Activated T-cell treated with anti-CD3 and anti-CD28 coated beads, Interleukin-2, amount 50 U/mL, for 24 hours (primary cell): ENCODE data around the gene GDPD4.
"Not testable (repeated sequence)": the region's sequence is repeated elsewhere in the genome, so short reads cannot be mapped to it uniquely, and the experiment has no call there.

ENCODE experiments used
- DNase-seq: peaks from one replicate; pipeline ENCODE4 v3.0.0-alpha.2; 2020
- H3K27ac Mint-ChIP-seq: 2 replicates; pipeline ENCODE4 v1.8.0; 2020; ENCODE audit warnings: mild to moderate bottlenecking, mixed read lengths
- H3K27me3 Mint-ChIP-seq: 2 replicates; pipeline ENCODE4 v1.8.0; 2020; ENCODE audit warnings: mixed read lengths
- H3K36me3 Mint-ChIP-seq: 2 replicates; pipeline ENCODE4 v1.8.0; 2020; ENCODE audit warnings: low read depth, mixed read lengths
- H3K4me1 Mint-ChIP-seq: 2 replicates; pipeline ENCODE4 v1.8.0; 2020; ENCODE audit warnings: low read depth, mixed read lengths
- H3K4me3 Mint-ChIP-seq: 2 replicates; pipeline ENCODE4 v1.8.0; 2020; ENCODE audit warnings: mild to moderate bottlenecking, moderate library complexity, mixed read lengths
- H3K9me3 Mint-ChIP-seq: 2 replicates; pipeline ENCODE4 v1.8.0; 2020; ENCODE audit warnings: mixed read lengths

Gene GDPD4

GRCh38 chr11:77310721-77311120 lies 9.2 kb upstream of the GDPD4 start:
- Mint-ChIP-seq H3K36me3 (no peaks in the 10 kb centered on the region), H3K27me3 (peaks cover 6% of the 10 kb centered on the region), H3K4me3 (no peak overlapping the region)

GRCh38 chr11:77309401-77310085 lies 8.1 kb upstream of the GDPD4 start:
- Mint-ChIP-seq H3K27ac (no peak overlapping the region), H3K27me3 (peaks cover 3% of the 10 kb centered on the region), H3K4me1 (peaks cover 9% of the 10 kb centered on the region), H3K9me3 (no peaks in the 10 kb centered on the region), H3K4me3 (no peak overlapping the region), H3K36me3 (no peaks in the 10 kb centered on the region)
- DNase-seq = no peak

More at GRCh38 chr11:77310721-77311120, 9.2 kb upstream of the GDPD4 start:
- DNase-seq = no peak
- H3K27ac Mint-ChIP-seq = no peak overlapping the region
- no peaks in the 10 kb centered on the region for H3K9me3 Mint-ChIP-seq
- peaks cover 9% of the 10 kb centered on the region for H3K4me1 Mint-ChIP-seq

- Mint-ChIP-seq H3K9me3 (no peaks in the 10 kb centered on the region), H3K27ac (no peak overlapping the region), H3K4me1 (peaks cover 9% of the 10 kb centered on the region), H3K4me3 (no peak overlapping the region), H3K27me3 (peaks cover 3% of the 10 kb centered on the region), H3K36me3 (no peaks in the 10 kb centered on the region)
- no peak for DNase-seq
These were observed 7.4 kb upstream of the GDPD4 start for GRCh38 chr11:77308838-77309237.

- Mint-ChIP-seq H3K4me3 (no peak overlapping the region), H3K36me3 (no peaks in the 10 kb centered on the region), H3K27ac (no peak overlapping the region)
These were observed 1.8 kb upstream of the GDPD4 start for GRCh38 chr11:77303328-77303727.

GRCh38 chr11:77302752-77303151 lies 1.3 kb upstream of the GDPD4 start:
- Mint-ChIP-seq H3K27me3 (no peaks in the 10 kb centered on the region), H3K36me3 (no peaks in the 10 kb centered on the region), H3K4me1 (peaks cover 6% of the 10 kb centered on the region), H3K4me3 (no peak overlapping the region), H3K9me3 (no peaks in the 10 kb centered on the region), H3K27ac (no peak overlapping the region)
- no peak for DNase-seq

More at GRCh38 chr11:77303328-77303727, 1.8 kb upstream of the GDPD4 start:
- DNase-seq = no peak
- H3K4me1 Mint-ChIP-seq = peaks cover 8% of the 10 kb centered on the region
- H3K9me3 Mint-ChIP-seq = no peaks in the 10 kb centered on the region
- no peaks in the 10 kb centered on the region for H3K27me3 Mint-ChIP-seq

- H3K9me3 Mint-ChIP-seq = no peaks in the 10 kb centered on the region
- no peak overlapping the region for H3K27ac Mint-ChIP-seq
- H3K4me3 Mint-ChIP-seq = no peak overlapping the region
- H3K27me3 Mint-ChIP-seq = no peaks in the 10 kb centered on the region
- H3K36me3 Mint-ChIP-seq = no peaks in the 10 kb centered on the region
- DNase-seq = no peak
- H3K4me1 Mint-ChIP-seq = peaks cover 6% of the 10 kb centered on the region
These were observed 791 bp downstream of the GDPD4 start for GRCh38 chr11:77300695-77301094.

- not testable (repeated sequence) for H3K9me3 Mint-ChIP-seq, DNase-seq, H3K27ac Mint-ChIP-seq, H3K27me3 Mint-ChIP-seq, H3K36me3 Mint-ChIP-seq, H3K4me1 Mint-ChIP-seq, H3K4me3 Mint-ChIP-seq
These were observed 1.5 kb downstream of the GDPD4 start for GRCh38 chr11:77300028-77300427.

GRCh38 chr11:77299528-77299993 lies 1.9 kb downstream of the GDPD4 start:
- no peaks in the 10 kb centered on the region for H3K9me3 Mint-ChIP-seq
- peaks cover 1% of the 10 kb centered on the region for H3K27me3 Mint-ChIP-seq
- H3K4me1 Mint-ChIP-seq = peaks cover 6% of the 10 kb centered on the region
- H3K4me3 Mint-ChIP-seq = no peak overlapping the region
- no peak overlapping the region for H3K27ac Mint-ChIP-seq
- no peaks in the 10 kb centered on the region for H3K36me3 Mint-ChIP-seq
- DNase-seq = no peak

GRCh38 chr11:77294040-77294439 lies 7.4 kb downstream of the GDPD4 start:
- DNase-seq = no peak
- Mint-ChIP-seq H3K36me3 (no peaks in the 10 kb centered on the region), H3K4me3 (no peak overlapping the region), H3K9me3 (no peaks in the 10 kb centered on the region), H3K27ac (no peak overlapping the region), H3K4me1 (no peaks in the 10 kb centered on the region), H3K27me3 (peaks cover 13% of the 10 kb centered on the region)

- H3K27ac Mint-ChIP-seq = no peak overlapping the region
- H3K4me3 Mint-ChIP-seq = no peak overlapping the region
- no peaks in the 10 kb centered on the region for H3K36me3 Mint-ChIP-seq
- H3K9me3 Mint-ChIP-seq = no peaks in the 10 kb centered on the region
- H3K4me1 Mint-ChIP-seq = no peaks in the 10 kb centered on the region
- peaks cover 41% of the 10 kb centered on the region for H3K27me3 Mint-ChIP-seq
- no peak for DNase-seq
These were observed 11.7 kb downstream of the GDPD4 start for GRCh38 chr11:77289737-77290136.

GRCh38 chr11:77287615-77288273 lies 13.7 kb downstream of the GDPD4 start:
- H3K4me1 Mint-ChIP-seq = no peaks in the 10 kb centered on the region
- H3K4me3 Mint-ChIP-seq = no peak overlapping the region
- H3K9me3 Mint-ChIP-seq = no peaks in the 10 kb centered on the region
- DNase-seq = no peak
- H3K27ac Mint-ChIP-seq = no peak overlapping the region
- H3K27me3 Mint-ChIP-seq = peaks cover 37% of the 10 kb centered on the region
- no peaks in the 10 kb centered on the region for H3K36me3 Mint-ChIP-seq

GRCh38 chr11:77287136-77287535 lies 14.3 kb downstream of the GDPD4 start:
- no peak for DNase-seq
- no peak overlapping the region for H3K4me3 Mint-ChIP-seq
- H3K27me3 Mint-ChIP-seq = peaks cover 37% of the 10 kb centered on the region
- no peak overlapping the region for H3K27ac Mint-ChIP-seq
- H3K36me3 Mint-ChIP-seq = no peaks in the 10 kb centered on the region
- H3K4me1 Mint-ChIP-seq = no peaks in the 10 kb centered on the region
- H3K9me3 Mint-ChIP-seq = no peaks in the 10 kb centered on the region

- no peaks in the 10 kb centered on the region for H3K4me1 Mint-ChIP-seq
- H3K27me3 Mint-ChIP-seq = peaks cover 37% of the 10 kb centered on the region
- no peak for DNase-seq
- H3K4me3 Mint-ChIP-seq = no peak overlapping the region
- H3K36me3 Mint-ChIP-seq = no peaks in the 10 kb centered on the region
- no peaks in the 10 kb centered on the region for H3K9me3 Mint-ChIP-seq
- no peak overlapping the region for H3K27ac Mint-ChIP-seq
These were observed 16.7 kb downstream of the GDPD4 start for GRCh38 chr11:77284476-77285468.

- H3K4me3 Mint-ChIP-seq = no peak overlapping the region
- DNase-seq = no peak
- no peaks in the 10 kb centered on the region for H3K4me1 Mint-ChIP-seq
- H3K27me3 Mint-ChIP-seq = peaks cover 42% of the 10 kb centered on the region
- no peak overlapping the region for H3K27ac Mint-ChIP-seq
- H3K36me3 Mint-ChIP-seq = no peaks in the 10 kb centered on the region
- H3K9me3 Mint-ChIP-seq = no peaks in the 10 kb centered on the region
These were observed 18.4 kb downstream of the GDPD4 start for GRCh38 chr11:77283101-77283500.
